IMR-90 (cell line): ENCODE data around the gene SLC16A4. TPM values are rescaled to one million over a fixed set of nuclear protein-coding genes. Genes with fewer than 3 reads are reported as not detected.
A peak's percentile ranks its signal among the peaks of the same experiment; 100 is the strongest.

Experiments used
- ATAC-seq: fragments of 200-7000 bp; cut with Tn5 transposase; 2 replicates; pipeline ENCODE4 v1.9.1; 2020; ENCODE audit warnings: low read depth, mild to moderate bottlenecking, moderate library complexity
- BruUV-seq: library from RNA; stranded (reverse); fragments of 400-500 nt; replicated peaks from 2 replicates; lab custom pipeline; 2021; lab: Mats Ljungman, UMichigan
- CTCF ChIA-PET: fragments of 300-600 bp; formaldehyde crosslinking; extraction: SDS; loops from one replicate; lab custom pipeline; 2021; ENCODE audit warnings: antibody characterized with exemption; lab: Yijun Ruan, JAX
- POLR2A ChIA-PET: fragments of 300-600 bp; sonication (Branson Sonifier 250); formaldehyde crosslinking; loops from one replicate; lab custom pipeline; 2022; ENCODE audit warnings: antibody characterized with exemption; ENCODE audit not compliant: unreplicated experiment; lab: Charles Lee
- DNase-seq: peaks from one replicate; pipeline ENCODE4 v3.0.0; 2013
- H2AFZ ChIP-seq: replicated peaks from 2 replicates; pipeline ENCODE3; 2013; ENCODE audit warnings: low read length, mild to moderate bottlenecking; ENCODE audit not compliant: poor library complexity
- H2AK5ac ChIP-seq: 2 replicates; pipeline ENCODE4 v1.6.1; 2013; ENCODE audit warnings: low read depth, low read length, inconsistent platforms
- H2AK9ac ChIP-seq: replicated peaks from 2 replicates; pipeline ENCODE3; 2013; ENCODE audit warnings: mild to moderate bottlenecking, low read depth, low read length, moderate library complexity; ENCODE audit not compliant: poor library complexity
- H2BK120ac ChIP-seq: 2 replicates; pipeline ENCODE4 v1.6.1; 2013; ENCODE audit warnings: low read depth, low read length, inconsistent platforms
- H2BK15ac ChIP-seq: 3 replicates; pipeline ENCODE4 v1.6.1; 2013; ENCODE audit warnings: low read depth, low read length, inconsistent platforms
- H2BK20ac ChIP-seq: 2 replicates; pipeline ENCODE4 v1.6.1; 2013; ENCODE audit warnings: low read depth, mild to moderate bottlenecking, inconsistent platforms, low read length, moderate library complexity
- H2BK5ac ChIP-seq: 2 replicates; pipeline ENCODE4 v1.6.1; 2013; ENCODE audit warnings: mild to moderate bottlenecking, low read depth, low read length, inconsistent platforms; ENCODE audit not compliant: poor library complexity, severe bottlenecking
- H3K14ac ChIP-seq: replicated peaks from 2 replicates; pipeline ENCODE4 v1.6.1; 2013; ENCODE audit warnings: low read depth, low read length, inconsistent platforms
- H3K18ac ChIP-seq: 2 replicates; pipeline ENCODE4 v1.6.1; 2013; ENCODE audit warnings: low read depth, low read length, control low read depth
- H3K23ac ChIP-seq: 2 replicates; pipeline ENCODE4 v1.6.1; 2013; ENCODE audit warnings: low read depth, low read length, inconsistent platforms
- H3K27ac ChIP-seq: 2 replicates; pipeline ENCODE4 v1.5.1; 2013; ENCODE audit warnings: mild to moderate bottlenecking, control low read depth, low read length; ENCODE audit not compliant: insufficient read depth
- H3K27me3 ChIP-seq: 2 replicates; pipeline ENCODE4 v1.6.1; 2013; ENCODE audit warnings: low read length; ENCODE audit not compliant: control insufficient read depth, insufficient read depth
- H3K36me3 ChIP-seq: 2 replicates; pipeline ENCODE4 v1.6.1; 2013; ENCODE audit warnings: low read length, mixed read lengths; ENCODE audit not compliant: control insufficient read depth, insufficient read depth
- H3K4ac ChIP-seq: 2 replicates; pipeline ENCODE4 v1.6.1; 2013; ENCODE audit warnings: low read depth, low read length, inconsistent platforms
- H3K4me1 ChIP-seq: 2 replicates; pipeline ENCODE4 v1.6.1; 2013; ENCODE audit warnings: low read length, mixed read lengths; ENCODE audit not compliant: control insufficient read depth, insufficient read depth
- H3K4me2 ChIP-seq: 2 replicates; pipeline ENCODE4 v1.6.1; 2013; ENCODE audit warnings: low read depth, mild to moderate bottlenecking, control low read depth, low read length, moderate library complexity
- H3K4me3 ChIP-seq: 2 replicates; pipeline ENCODE4 v1.5.1; 2013; ENCODE audit warnings: low read depth, mild to moderate bottlenecking, control low read depth, low read length, moderate library complexity; ENCODE audit not compliant: insufficient read depth
- H3K56ac ChIP-seq: 2 replicates; pipeline ENCODE4 v1.6.1; 2013; ENCODE audit warnings: low read length, inconsistent platforms; ENCODE audit not compliant: insufficient read depth; ENCODE audit errors: extremely low read depth
- H3K79me1 ChIP-seq, 2 experiments: 2 replicates each; pipeline ENCODE4 v1.6.1; 2013; ENCODE audit warnings: low read length in 2 of 2, inconsistent platforms in 1 of 2, low read depth in 1 of 2
- H3K9ac ChIP-seq: 2 replicates; pipeline ENCODE4 v1.6.1; 2013; ENCODE audit warnings: low read depth, low read length, control low read depth
- H3K9me1 ChIP-seq: 2 replicates; pipeline ENCODE4 v1.6.1; 2013; ENCODE audit warnings: low read length, inconsistent platforms; ENCODE audit not compliant: insufficient read depth
- H3K9me3 ChIP-seq: 2 replicates; pipeline ENCODE4 v1.6.1; 2013; ENCODE audit warnings: low read length; ENCODE audit not compliant: control insufficient read depth, insufficient read depth
- H4K20me1 ChIP-seq: 2 replicates; pipeline ENCODE4 v1.6.1; 2013; ENCODE audit warnings: low read length, inconsistent platforms; ENCODE audit not compliant: insufficient read depth
- H4K5ac ChIP-seq: 2 replicates; pipeline ENCODE4 v1.6.1; 2013; ENCODE audit warnings: mild to moderate bottlenecking, low read depth, low read length, control low read depth
- H4K8ac ChIP-seq, 2 experiments: 2 replicates each; pipeline ENCODE4 v1.6.1; 2013; ENCODE audit warnings: low read depth in 2 of 2, low read length in 2 of 2, control low read depth in 1 of 2, inconsistent platforms in 1 of 2
- H4K91ac ChIP-seq: 2 replicates; pipeline ENCODE4 v1.6.1; 2013; ENCODE audit warnings: low read depth, low read length, inconsistent platforms; ENCODE audit not compliant: insufficient read depth
- BHLHE40 ChIP-seq: fragments of 150-350 bp; IDR thresholded peaks from 2 replicates; pipeline ENCODE4 v1.6.1; 2016; ENCODE audit warnings: mild to moderate bottlenecking, low read depth, low read length
- CHD1 ChIP-seq: IDR thresholded peaks from 2 replicates; pipeline ENCODE4 v1.6.1; 2012; ENCODE audit warnings: low read depth, low read length, improper control_type of control experiment
- CTCF ChIP-seq: conservative IDR thresholded peaks from 2 replicates; pipeline ENCODE4 v1.5.1; 2012; ENCODE audit warnings: mild to moderate bottlenecking, low read depth, low read length, improper control_type of control experiment
- ELK1 ChIP-seq: fragments of 150-350 bp; IDR thresholded peaks from 2 replicates; pipeline ENCODE4 v1.6.1; 2016; ENCODE audit warnings: low read depth, mild to moderate bottlenecking, low read length, moderate library complexity, borderline replicate concordance
- MAFK ChIP-seq: IDR thresholded peaks from 2 replicates; pipeline ENCODE4 v1.6.1; 2012; ENCODE audit warnings: low read depth, low read length, improper control_type of control experiment
- MAZ ChIP-seq: IDR thresholded peaks from 2 replicates; pipeline ENCODE4 v1.6.1; 2012; ENCODE audit warnings: low read depth, mild to moderate bottlenecking, low read length, improper control_type of control experiment, moderate library complexity, borderline replicate concordance
- MXI1 ChIP-seq: IDR thresholded peaks from 2 replicates; pipeline ENCODE4 v1.6.1; 2012; ENCODE audit warnings: low read depth, mild to moderate bottlenecking, low read length, moderate library complexity, borderline replicate concordance
- NFE2L2 ChIP-seq: fragments of 150-350 bp; IDR thresholded peaks from 2 replicates; pipeline ENCODE4 v1.6.1; 2016; ENCODE audit warnings: low read depth, mild to moderate bottlenecking, low read length
- POLR2A ChIP-seq: IDR thresholded peaks from 2 replicates; pipeline ENCODE4 v1.6.1; 2012; ENCODE audit warnings: mild to moderate bottlenecking, low read depth, low read length
- RCOR1 ChIP-seq: IDR thresholded peaks from 2 replicates; pipeline ENCODE4 v1.6.1; 2012; ENCODE audit warnings: mild to moderate bottlenecking, low read length, improper control_type of control experiment; ENCODE audit not compliant: insufficient replicate concordance
- RFX5 ChIP-seq: IDR thresholded peaks from 2 replicates; pipeline ENCODE4 v1.8.0; 2012; ENCODE audit warnings: low read depth, mild to moderate bottlenecking, low read length, moderate library complexity
- USF2 ChIP-seq: fragments of 150-350 bp; IDR thresholded peaks from 2 replicates; pipeline ENCODE4 v1.6.1; 2017; ENCODE audit warnings: mild to moderate bottlenecking, antibody characterized with exemption, low read length, low read depth
- WGBS, 2 experiments: methylation state at CpG; one replicate each; pipeline versions ENCODE4 v1.1.5 to v1.1.7; 2013; ENCODE audit warnings: missing lambda C conversion rate in 2 of 2; ENCODE audit not compliant: insufficient read length in 1 of 2; ENCODE audit errors: extremely low coverage in 2 of 2; 5-methylcytosine and 5-hydroxymethylcytosine counted together
- dilution Hi-C: fragments of 300-500 bp; cut with HindIII; formaldehyde crosslinking; loops from one replicate; pipeline ENCODE4 v1.14.3; 2018; ENCODE audit warnings: low sequenced_read_pairs; ENCODE audit not compliant: unreplicated experiment
- in situ Hi-C: fragments of 300-500 bp; cut with MboI; formaldehyde crosslinking; loops from 3 replicates; pipeline ENCODE4 v1.14.3; 2019; ENCODE audit warnings: low sequenced_read_pairs, inconsistent platforms, mixed read lengths
- intact Hi-C: fragments of 100-400 bp; cut with micrococcal nuclease; formaldehyde crosslinking; loops from 2 replicates; pipeline ENCODE4 v1.10.0; 2022
- polyA plus RNA-seq, 3 experiments: library from polyadenylated mRNA; depleted of rRNA; stranded (reverse); fragments of >200 nt; gene quantifications; 2 replicates each; pipeline ENCODE4 v1.2.3, GENCODE V29; 2012; ENCODE audit warnings: low replicate concordance in 1 of 3
- total RNA-seq: library from RNA; depleted of rRNA; stranded (reverse); fragments of >200 nt; gene quantifications from 2 replicates; pipeline ENCODE4 v1.2.3, GENCODE V29; 2012

The SLC16A4 gene
- total and polyA plus RNA-seq, 2 of the 4 experiments (the other 2 are of a cell fraction), result 27.7 to 65.2 TPM

- Histone ChIP-seq H4K5ac (peak overlapping the region; percentile 71; the same call in 1 of the 2 replicates), H3K4ac (no peak overlapping the region), H3K9me1 (peaks cover 6% of the 10 kb centered on the region; the same call in 1 of the 2 replicates), H3K4me3 (no peak overlapping the region), H3K4me1 (peaks cover 19% of the 10 kb centered on the region), H2AFZ (no peak overlapping the region), H2BK120ac (no peak overlapping the region; the same call in 1 of the 2 replicates), H4K8ac (no peak overlapping the region; a peak in 1 of 4 replicates), H3K4me2 (peak overlapping the region; percentile 12; the same call in 1 of the 2 replicates), H2AK5ac (no peak overlapping the region), H2BK5ac (peak overlapping the region; percentile 90), H3K9ac (no peak overlapping the region), H3K27me3 (no peaks in the 10 kb centered on the region), H2AK9ac (no peak overlapping the region), H4K91ac (peak overlapping the region; percentile 34; the same call in 1 of the 2 replicates), H3K27ac (no peak overlapping the region), H3K14ac (no peak overlapping the region), H3K56ac (no peak overlapping the region), H2BK15ac (no peak overlapping the region; the same call in 2 of the 3 replicates), H3K36me3 (peaks cover 3% of the 10 kb centered on the region; the same call in 1 of the 2 replicates), H3K23ac (no peak overlapping the region), H3K79me1 (peaks cover 0 to 27% of the 10 kb centered on the region in 2 experiments; a peak in 3 of 4 replicates), H4K20me1 (no peaks in the 10 kb centered on the region), H3K18ac (peak overlapping the region; percentile 86; the same call in 1 of the 2 replicates), H3K9me3 (no peaks in the 10 kb centered on the region), H2BK20ac (no peak overlapping the region; the same call in 1 of the 2 replicates)
- ChIA-PET CTCF (no interaction called here), POLR2A (no interaction called here)
- in situ Hi-C loops (no loop called here), dilution Hi-C loops (no loop called here), intact Hi-C loops (no loop called here)
- TF ChIP-seq ELK1 (no peak), RFX5 (no peak), CHD1 (no peak), POLR2A (no peak), MAZ (no peak), NFE2L2 (no peak), BHLHE40 (no peak), USF2 (no peak), CTCF (no peak), MXI1 (no peak), RCOR1 (no peak), MAFK (no peak)
- BruUV-seq, result no TSS peak
- no CpG with 5 or more reads among the region's 1 CpG for WGBS, 2 experiments
- no peak for DNase-seq
- ATAC-seq, result no peak
Observed at GRCh38 chr1:110385369-110385768, 5.5 kb downstream of the SLC16A4 start.
